Measurements from ENCODE around the gene CCDC7.

GRCh38 chr10:32693441-32693979 lies 247.6 kb downstream of the CCDC7 start:
- TF ChIP-seq, protein P1, sequence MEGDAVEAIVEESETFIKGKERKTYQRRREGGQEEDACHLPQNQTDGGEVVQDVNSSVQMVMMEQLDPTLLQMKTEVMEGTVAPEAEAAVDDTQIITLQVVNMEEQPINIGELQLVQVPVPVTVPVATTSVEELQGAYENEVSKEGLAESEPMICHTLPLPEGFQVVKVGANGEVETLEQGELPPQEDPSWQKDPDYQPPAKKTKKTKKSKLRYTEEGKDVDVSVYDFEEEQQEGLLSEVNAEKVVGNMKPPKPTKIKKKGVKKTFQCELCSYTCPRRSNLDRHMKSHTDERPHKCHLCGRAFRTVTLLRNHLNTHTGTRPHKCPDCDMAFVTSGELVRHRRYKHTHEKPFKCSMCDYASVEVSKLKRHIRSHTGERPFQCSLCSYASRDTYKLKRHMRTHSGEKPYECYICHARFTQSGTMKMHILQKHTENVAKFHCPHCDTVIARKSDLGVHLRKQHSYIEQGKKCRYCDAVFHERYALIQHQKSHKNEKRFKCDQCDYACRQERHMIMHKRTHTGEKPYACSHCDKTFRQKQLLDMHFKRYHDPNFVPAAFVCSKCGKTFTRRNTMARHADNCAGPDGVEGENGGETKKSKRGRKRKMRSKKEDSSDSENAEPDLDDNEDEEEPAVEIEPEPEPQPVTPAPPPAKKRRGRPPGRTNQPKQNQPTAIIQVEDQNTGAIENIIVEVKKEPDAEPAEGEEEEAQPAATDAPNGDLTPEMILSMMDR (IDR thresholded peaks at IDR 0.05), result no peak
- TF ChIP-seq POLR2AphosphoS5 (IDR thresholded peaks at IDR 0.05), result no peak
- TF ChIP-seq POLR2A (IDR thresholded peaks at IDR 0.05), result no peak
